Transverse colon (tissue), 4 donors: ENCODE data around the gene MYO16. TPM values are rescaled to one million over a fixed set of nuclear protein-coding genes. Genes with fewer than 3 reads are reported as not detected.

ENCODE experiments used
- DNase-seq: peaks from one replicate; pipeline ENCODE4 v3.0.0-alpha.2; 2019
- H3K27ac ChIP-seq, 4 donors: fragments of 200-600 bp; sonication (generic); 2 replicates each; pipeline ENCODE4 v1.5.1; 2016 to 2018; ENCODE audit warnings: inconsistent platforms in 4 of 4
- H3K27me3 ChIP-seq: fragments of 200-600 bp; sonication (generic); 2 replicates; pipeline ENCODE4 v1.5.1; 2017; ENCODE audit warnings: inconsistent platforms
- H3K36me3 ChIP-seq, 4 donors: fragments of 200-600 bp; sonication (generic); 2 replicates each; pipeline ENCODE4 v1.5.1; 2017 to 2019; ENCODE audit warnings: inconsistent platforms in 4 of 4
- H3K4me1 ChIP-seq, 4 donors: fragments of 200-600 bp; sonication (generic); 2 replicates each; pipeline ENCODE4 v1.5.1; 2017 to 2020; ENCODE audit warnings: inconsistent platforms in 4 of 4
- H3K4me3 ChIP-seq, 4 donors: fragments of 200-600 bp; sonication (generic); 1 replicate in 1 of 4; 2 replicates in 3 of 4; pipeline versions ENCODE4 v1.5.1 to v1.6.1; 2017 to 2019; ENCODE audit warnings: inconsistent platforms in 4 of 4
- H3K9me3 ChIP-seq, 2 donors: fragments of 200-600 bp; sonication (generic); 2 replicates each; pipeline ENCODE4 v1.5.1; 2017 to 2019; ENCODE audit warnings: inconsistent platforms in 2 of 2
- CTCF ChIP-seq, 5 experiments: fragments of 200-600 bp in 3 of 5; fragments of 450-650 bp in 2 of 5; sonication (generic) in 3 of 5; IDR thresholded peaks; 1 replicate in 2 of 5; 2 replicates in 3 of 5; pipeline ENCODE4 v1.5.1; 2016 to 2017; ENCODE audit warnings: antibody characterized with exemption in 5 of 5, inconsistent platforms in 3 of 5, mild to moderate bottlenecking in 2 of 5, moderate library complexity in 1 of 5
- EP300 ChIP-seq: sonication (generic); formaldehyde crosslinking; IDR thresholded peaks from one replicate; pipeline ENCODE4 v1.6.1; 2017; ENCODE audit warnings: antibody characterized with exemption, low read depth
- POLR2A ChIP-seq: fragments of 450-650 bp; IDR thresholded peaks from one replicate; pipeline ENCODE4 v1.6.1; 2016; ENCODE audit warnings: antibody characterized with exemption, mild to moderate bottlenecking, moderate library complexity
- POLR2AphosphoS5 ChIP-seq, 3 donors: sonication (generic); formaldehyde crosslinking; IDR thresholded peaks; one replicate each; pipeline ENCODE4 v1.6.1; 2016; ENCODE audit warnings: antibody characterized with exemption in 3 of 3
- WGBS, 2 donors: methylation state at CpG; one replicate each; pipeline ENCODE4 v1.1.5; 2018; ENCODE audit warnings: low coverage in 1 of 2; 5-methylcytosine and 5-hydroxymethylcytosine counted together
- in situ Hi-C, 4 donors: fragments of 200-750 bp; cut with MboI; loops; one replicate each; pipeline versions ENCODE4 v1.15.0 to v1.15.1; 2017; ENCODE audit warnings: low sequenced_read_pairs in 3 of 4, low pct_ligation_motif_present in 1 of 4, low pct_unique_long_range_greater_than_20kb in 1 of 4
- intact Hi-C: fragments of 100-400 bp; cut with DNase I; formaldehyde crosslinking; loops from one replicate; pipeline ENCODE4 v1.15.1; 2023; ENCODE audit warnings: low total_unique reads
- total RNA-seq, 4 donors: library from RNA; depleted of rRNA; stranded (reverse); fragments of >200 nt; gene quantifications; one replicate each; pipeline ENCODE4 v1.1.0, GENCODE V29; 2016

Gene MYO16
- total RNA-seq, 4 donors from 2014 or later, result under 0.01 to 3.4 TPM; not detected in 2

GRCh38 chr13:108964606-108965005 is 335.2 kb downstream of the MYO16 start:
- H3K27ac ChIP-seq, result no peak overlapping the region
- TF ChIP-seq POLR2AphosphoS5 (IDR thresholded peaks at IDR 0.05) (no peak), CTCF (IDR thresholded peaks at IDR 0.05) (no peak)
- intact Hi-C loops (loop anchor here (10.0 kb wide), 1 partner anchor 1170 kb away; no protein-coding TSS in a partner anchor), in situ Hi-C loops (loop anchor here (10.0 to 25.0 kb wide), 4 partner anchors 823 to 1448 kb away; partner anchors contain the start of gene IRS2 (in 1 of the 4))
- no peaks in the 10 kb centered on the region for H3K4me1 ChIP-seq
- no peaks in the 10 kb centered on the region for H3K27me3 ChIP-seq
- H3K4me3 ChIP-seq, result no peak overlapping the region
- H3K9me3 ChIP-seq, result no peaks in the 10 kb centered on the region
- no peaks in the 10 kb centered on the region for H3K36me3 ChIP-seq
- WGBS, 2 donors, result 82 to 86% methylated on average over 7 of the region's 7 CpGs
- no peak for DNase-seq

- no peaks in the 10 kb centered on the region for H3K27me3 ChIP-seq
- no peaks in the 10 kb centered on the region for H3K9me3 ChIP-seq
- no peak overlapping the region for H3K27ac ChIP-seq
- in situ Hi-C loops, result loop anchor here (10.0 to 25.0 kb wide), 4 partner anchors 820 to 1445 kb away; partner anchors contain the start of gene IRS2 (in 1 of the 4)
- H3K4me3 ChIP-seq, result no peak overlapping the region
- 77 to 87% methylated on average over 4 to 6 of the region's 6 CpGs for WGBS, 2 donors
- no peaks in the 10 kb centered on the region for H3K36me3 ChIP-seq
- no peak for TF ChIP-seq POLR2AphosphoS5 (IDR thresholded peaks at IDR 0.05)
- no peak for TF ChIP-seq EP300
- no peak for TF ChIP-seq CTCF (IDR thresholded peaks at IDR 0.05)
- no peak for TF ChIP-seq POLR2A
- intact Hi-C loops, result loop anchor here (10.0 kb wide), 1 partner anchor 1167 kb away; no protein-coding TSS in a partner anchor
- no peaks in the 10 kb centered on the region for H3K4me1 ChIP-seq
- DNase-seq, result no peak
These were observed 338.0 kb downstream of the MYO16 start for GRCh38 chr13:108967371-108967770.

- H3K27ac ChIP-seq, result no peak overlapping the region
- in situ Hi-C loops (loop anchor here (10.0 to 25.0 kb wide), 4 partner anchors 819 to 1444 kb away; partner anchors contain the start of gene IRS2 (in 1 of the 4)), intact Hi-C loops (loop anchor here (10.0 kb wide), 1 partner anchor 1166 kb away; no protein-coding TSS in a partner anchor)
- H3K4me3 ChIP-seq, result no peak overlapping the region
- H3K36me3 ChIP-seq, result no peaks in the 10 kb centered on the region
- DNase-seq, result no peak
- no peaks in the 10 kb centered on the region for H3K9me3 ChIP-seq
- no peaks in the 10 kb centered on the region for H3K4me1 ChIP-seq
- 90 to 100% methylated on average over 3 to 7 of the region's 7 CpGs for WGBS, 2 donors
- H3K27me3 ChIP-seq, result no peaks in the 10 kb centered on the region
- no peak for TF ChIP-seq EP300
- TF ChIP-seq POLR2A, result no peak
- TF ChIP-seq CTCF (IDR thresholded peaks at IDR 0.05), result no peak
- no peak for TF ChIP-seq POLR2AphosphoS5 (IDR thresholded peaks at IDR 0.05)
These were observed 339.2 kb downstream of the MYO16 start for GRCh38 chr13:108968566-108968965.

GRCh38 chr13:108974686-108975085 is 345.3 kb downstream of the MYO16 start:
- no peak for TF ChIP-seq EP300
- Histone ChIP-seq H3K36me3 (no peaks in the 10 kb centered on the region), H3K27me3 (no peaks in the 10 kb centered on the region), H3K9me3 (no peaks in the 10 kb centered on the region), H3K4me3 (no peak overlapping the region), H3K27ac (no peak overlapping the region), H3K4me1 (no peaks in the 10 kb centered on the region)
- in situ Hi-C loops, result loop anchor here in 3 of 4 donors (25.0 kb wide), 3 partner anchors 813 to 1438 kb away; partner anchors contain the start of gene IRS2 (in 1 of the 3)
- DNase-seq, result no peak
- intact Hi-C loops, result no loop called here

GRCh38 chr13:108980237-108980636 is 350.8 kb downstream of the MYO16 start:
- WGBS, 2 donors, result 16 to 20% methylated on average over 5 of the region's 5 CpGs
- Histone ChIP-seq H3K9me3 (no peaks in the 10 kb centered on the region), H3K4me3 (no peak overlapping the region), H3K36me3 (no peaks in the 10 kb centered on the region), H3K4me1 (no peaks in the 10 kb centered on the region), H3K27ac (no peak overlapping the region), H3K27me3 (no peaks in the 10 kb centered on the region)
- no peak for TF ChIP-seq POLR2AphosphoS5 (IDR thresholded peaks at IDR 0.05)
- no peak for TF ChIP-seq EP300
- no peak for TF ChIP-seq CTCF (IDR thresholded peaks at IDR 0.05)
- no peak for TF ChIP-seq POLR2A
- DNase-seq, result no peak
- intact Hi-C loops (no loop called here), in situ Hi-C loops (no loop called here)
